Measurements from ENCODE around the gene PIP5K1B.

DNA sequence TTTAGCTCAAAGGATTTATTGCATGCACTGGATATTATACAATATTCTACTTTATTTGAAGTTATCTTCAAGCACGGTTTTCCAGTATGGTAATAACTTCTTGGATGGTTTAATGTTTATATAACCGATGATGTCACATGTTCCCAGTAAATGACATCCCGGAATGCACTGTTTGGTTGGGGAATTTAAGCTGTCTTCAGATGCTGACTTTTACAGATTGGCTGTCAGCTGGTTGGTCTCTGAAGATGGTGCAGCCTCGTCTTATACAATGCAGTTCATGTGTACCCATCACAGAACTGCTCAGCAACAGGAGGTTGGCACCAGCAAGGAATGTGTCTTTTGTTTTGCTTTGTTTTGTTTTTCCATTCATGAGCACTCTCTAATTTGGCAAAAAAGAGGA lies 165.0 kb downstream of the PIP5K1B start:
- TF ChIP-seq ZFX (IDR thresholded peaks at IDR 0.05) (no peak), CTCF (conservative IDR thresholded peaks at IDR 0.05) (no peak)

All from C4-2B (cell line).